Right lobe of liver (tissue), 4 donors: Measurements from ENCODE around the gene ATG7.

Experiments used
- POLR2A ChIP-seq: fragments of 450-650 bp; IDR thresholded peaks from one replicate; pipeline ENCODE4 v1.6.1; 2017; ENCODE audit warnings: antibody characterized with exemption, mild to moderate bottlenecking
- TF ChIP-seq, protein P1 (sequence below), 4 donors: fragments of 200-600 bp in 3 of 4; fragments of 450-650 bp in 1 of 4; IDR thresholded peaks; one replicate each; pipeline versions ENCODE4 v1.5.1 to v1.8.0; 2016 to 2022; ENCODE audit warnings: antibody characterized with exemption in 4 of 4, mild to moderate bottlenecking in 2 of 4
- donor health status: DM: no; HTN: no; CAD: no.
- donor health status: DM: no; HTN: no; CAD: no.
- donor health status: DM: no; HTN: yes; CAD: no.

DNA sequence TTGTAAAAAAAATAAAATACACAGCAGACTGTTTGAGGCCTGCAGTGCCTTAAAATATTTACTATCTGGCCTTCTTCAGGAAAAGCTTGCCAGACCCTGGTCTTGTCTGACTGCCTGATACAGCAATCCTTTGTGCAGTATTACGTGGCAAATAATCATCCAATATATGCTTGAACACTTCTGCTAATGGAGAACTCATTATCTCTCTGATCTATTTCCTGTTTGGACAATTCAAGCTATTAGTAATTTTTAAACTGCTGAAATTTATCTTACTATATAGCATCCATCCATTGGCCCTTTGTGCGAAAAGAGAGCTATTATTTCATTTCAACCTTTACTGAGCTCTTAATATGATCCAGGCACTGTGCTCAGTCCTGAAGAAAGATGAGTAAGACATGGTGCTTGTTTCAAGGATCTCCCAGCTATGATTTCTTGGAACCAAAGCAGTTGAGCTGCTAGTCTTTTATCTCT, 15.9 kb downstream of the ATG7 start:
- TF ChIP-seq, protein P1, sequence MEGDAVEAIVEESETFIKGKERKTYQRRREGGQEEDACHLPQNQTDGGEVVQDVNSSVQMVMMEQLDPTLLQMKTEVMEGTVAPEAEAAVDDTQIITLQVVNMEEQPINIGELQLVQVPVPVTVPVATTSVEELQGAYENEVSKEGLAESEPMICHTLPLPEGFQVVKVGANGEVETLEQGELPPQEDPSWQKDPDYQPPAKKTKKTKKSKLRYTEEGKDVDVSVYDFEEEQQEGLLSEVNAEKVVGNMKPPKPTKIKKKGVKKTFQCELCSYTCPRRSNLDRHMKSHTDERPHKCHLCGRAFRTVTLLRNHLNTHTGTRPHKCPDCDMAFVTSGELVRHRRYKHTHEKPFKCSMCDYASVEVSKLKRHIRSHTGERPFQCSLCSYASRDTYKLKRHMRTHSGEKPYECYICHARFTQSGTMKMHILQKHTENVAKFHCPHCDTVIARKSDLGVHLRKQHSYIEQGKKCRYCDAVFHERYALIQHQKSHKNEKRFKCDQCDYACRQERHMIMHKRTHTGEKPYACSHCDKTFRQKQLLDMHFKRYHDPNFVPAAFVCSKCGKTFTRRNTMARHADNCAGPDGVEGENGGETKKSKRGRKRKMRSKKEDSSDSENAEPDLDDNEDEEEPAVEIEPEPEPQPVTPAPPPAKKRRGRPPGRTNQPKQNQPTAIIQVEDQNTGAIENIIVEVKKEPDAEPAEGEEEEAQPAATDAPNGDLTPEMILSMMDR (IDR thresholded peaks at IDR 0.05): no peak
- no peak for TF ChIP-seq POLR2A
